HepG2 (cell line): ENCODE data around the gene LAMTOR1. TPM values are rescaled to one million over a fixed set of nuclear protein-coding genes. Genes with fewer than 3 reads are reported as not detected.

Source experiments
- FOSL2 ChIP-seq: sonication (generic); formaldehyde crosslinking; IDR thresholded peaks from 2 replicates; pipeline ENCODE4 v1.4.0; 2020; ENCODE audit warnings: missing genetic modification reagents
- FOXK2 ChIP-seq: fragments of 450-650 bp; IDR thresholded peaks from 2 replicates; pipeline ENCODE4 v1.6.1; 2016
- HIVEP1 ChIP-seq: sonication (generic); formaldehyde crosslinking; IDR thresholded peaks from 2 replicates; pipeline ENCODE4 v1.4.0; 2020; ENCODE audit warnings: mild to moderate bottlenecking, missing genetic modification reagents
- KLF6 ChIP-seq: IDR thresholded peaks from 2 replicates; pipeline ENCODE4 v1.8.0; 2016; ENCODE audit warnings: missing biosample characterization, missing genetic modification reagents
- MXI1 ChIP-seq: IDR thresholded peaks from 3 replicates; pipeline ENCODE4 v1.6.1; 2012; ENCODE audit warnings: low read depth, low read length, inconsistent platforms, borderline replicate concordance
- NFYB ChIP-seq: sonication (generic); formaldehyde crosslinking; IDR thresholded peaks from 2 replicates; pipeline ENCODE4 v1.4.0; 2020; ENCODE audit warnings: missing genetic modification reagents
- ZBTB42 ChIP-seq: sonication (generic); formaldehyde crosslinking; IDR thresholded peaks from 2 replicates; pipeline ENCODE4 v1.5.0; 2020; ENCODE audit warnings: mild to moderate bottlenecking, missing genetic modification reagents
- ZNF256 ChIP-seq: sonication (generic); formaldehyde crosslinking; conservative IDR thresholded peaks from 2 replicates; pipeline ENCODE4 v1.4.0; 2020; ENCODE audit warnings: missing genetic modification reagents
- ZNF33B ChIP-seq: sonication (generic); formaldehyde crosslinking; IDR thresholded peaks from 2 replicates; pipeline ENCODE4 v1.5.1; 2020; ENCODE audit warnings: mild to moderate bottlenecking, missing genetic modification reagents
- polyA plus RNA-seq, 8 experiments: library from polyadenylated mRNA; depleted of rRNA in 3 of 8; stranded (reverse) in 7 of 8; unstranded in 1 of 8; fragments of >200 nt; fragmentation: Illumina TruSeq in 4 of 8; extraction: Trizol in 4 of 8; gene quantifications; 2 replicates each; pipeline versions ENCODE4 v1.2.1 to v1.2.3, GENCODE V29; 2011 to 2016; ENCODE audit warnings: low read depth in 4 of 8, missing spikeins in 1 of 8, mixed read lengths in 1 of 8; ENCODE audit not compliant: insufficient read depth in 1 of 8
- total RNA-seq, 5 experiments: library from RNA; depleted of rRNA; stranded (reverse); fragments of >200 nt; fragmentation: Illumina TruSeq; extraction: Trizol; gene quantifications; 2 replicates each; pipeline ENCODE4 v1.2.3, GENCODE V29; 2016; ENCODE audit warnings: low read depth in 1 of 5
- TF ChIP-seq, protein P1 (sequence below), 2 experiments: fragments of 450-650 bp in 1 of 2; sonication (generic) in 1 of 2; formaldehyde crosslinking in 1 of 2; IDR thresholded peaks; 2 replicates each; pipeline versions ENCODE4 v1.6.1 to v1.8.0; 2016 to 2022; ENCODE audit warnings: antibody characterized with exemption in 1 of 2, mild to moderate bottlenecking in 1 of 2, missing genetic modification reagents in 1 of 2
- TF ChIP-seq, protein P2 (sequence below), 2 experiments: sonication (generic) in 1 of 2; formaldehyde crosslinking in 1 of 2; IDR thresholded peaks; 2 replicates each; pipeline versions ENCODE4 v1.4.0 to v1.6.1; 2016 to 2020; ENCODE audit warnings: borderline replicate concordance in 1 of 2, low read depth in 1 of 2, mild to moderate bottlenecking in 1 of 2, missing genetic modification reagents in 1 of 2
- TF ChIP-seq, protein P3 (sequence below): sonication (generic); formaldehyde crosslinking; IDR thresholded peaks from 2 replicates; pipeline ENCODE4 v1.5.0; 2020; ENCODE audit warnings: missing genetic modification reagents

LAMTOR1 gene
- total and polyA plus RNA-seq, 2 of the 13 experiments (the other 11 are each of a cell fraction or from before 2014, with no cell fraction given): 60.4 to 66.0 TPM

DNA sequence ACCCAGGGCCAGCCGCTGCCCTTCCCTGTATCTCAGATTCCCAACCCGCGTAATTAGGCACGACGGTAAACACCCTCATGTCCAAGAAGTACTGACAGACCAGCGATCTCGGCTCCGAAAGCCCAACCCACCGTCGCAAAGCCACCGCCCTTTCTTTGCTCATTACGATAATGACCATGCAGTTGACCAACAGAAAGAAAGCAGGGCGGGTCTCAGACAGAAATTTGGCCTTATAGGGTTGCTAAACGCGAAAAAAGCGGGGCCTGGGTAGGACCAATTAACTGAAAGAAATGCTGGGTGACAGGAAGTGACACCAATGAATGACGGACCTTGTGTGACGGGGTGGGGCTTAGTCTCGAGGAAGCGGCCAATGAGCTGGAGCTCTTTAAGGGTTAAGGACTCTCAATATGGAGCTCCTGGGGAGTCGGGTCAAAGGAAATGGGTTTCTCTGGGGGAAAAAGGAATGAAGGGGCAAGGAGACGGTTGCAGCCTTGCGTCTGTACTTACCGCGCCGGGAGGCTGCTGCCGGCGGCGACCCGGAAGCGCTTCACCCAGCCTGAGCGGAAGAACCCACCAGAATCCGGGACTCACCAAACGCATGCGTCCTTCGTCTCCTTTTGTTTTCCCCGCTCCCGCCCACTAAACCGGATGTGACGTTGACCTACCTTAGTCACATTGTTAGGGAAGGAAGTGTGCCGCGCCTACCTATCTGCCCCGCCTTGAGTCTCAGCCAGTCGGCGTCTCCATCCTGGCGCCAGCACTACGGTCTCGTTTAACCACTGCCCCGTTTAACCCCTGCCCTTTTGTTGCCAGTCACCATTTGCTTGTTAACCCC, 9.3 kb upstream of the LAMTOR1 start, which contains the start of gene ANAPC15 (continued):
- TF ChIP-seq, protein P1, sequence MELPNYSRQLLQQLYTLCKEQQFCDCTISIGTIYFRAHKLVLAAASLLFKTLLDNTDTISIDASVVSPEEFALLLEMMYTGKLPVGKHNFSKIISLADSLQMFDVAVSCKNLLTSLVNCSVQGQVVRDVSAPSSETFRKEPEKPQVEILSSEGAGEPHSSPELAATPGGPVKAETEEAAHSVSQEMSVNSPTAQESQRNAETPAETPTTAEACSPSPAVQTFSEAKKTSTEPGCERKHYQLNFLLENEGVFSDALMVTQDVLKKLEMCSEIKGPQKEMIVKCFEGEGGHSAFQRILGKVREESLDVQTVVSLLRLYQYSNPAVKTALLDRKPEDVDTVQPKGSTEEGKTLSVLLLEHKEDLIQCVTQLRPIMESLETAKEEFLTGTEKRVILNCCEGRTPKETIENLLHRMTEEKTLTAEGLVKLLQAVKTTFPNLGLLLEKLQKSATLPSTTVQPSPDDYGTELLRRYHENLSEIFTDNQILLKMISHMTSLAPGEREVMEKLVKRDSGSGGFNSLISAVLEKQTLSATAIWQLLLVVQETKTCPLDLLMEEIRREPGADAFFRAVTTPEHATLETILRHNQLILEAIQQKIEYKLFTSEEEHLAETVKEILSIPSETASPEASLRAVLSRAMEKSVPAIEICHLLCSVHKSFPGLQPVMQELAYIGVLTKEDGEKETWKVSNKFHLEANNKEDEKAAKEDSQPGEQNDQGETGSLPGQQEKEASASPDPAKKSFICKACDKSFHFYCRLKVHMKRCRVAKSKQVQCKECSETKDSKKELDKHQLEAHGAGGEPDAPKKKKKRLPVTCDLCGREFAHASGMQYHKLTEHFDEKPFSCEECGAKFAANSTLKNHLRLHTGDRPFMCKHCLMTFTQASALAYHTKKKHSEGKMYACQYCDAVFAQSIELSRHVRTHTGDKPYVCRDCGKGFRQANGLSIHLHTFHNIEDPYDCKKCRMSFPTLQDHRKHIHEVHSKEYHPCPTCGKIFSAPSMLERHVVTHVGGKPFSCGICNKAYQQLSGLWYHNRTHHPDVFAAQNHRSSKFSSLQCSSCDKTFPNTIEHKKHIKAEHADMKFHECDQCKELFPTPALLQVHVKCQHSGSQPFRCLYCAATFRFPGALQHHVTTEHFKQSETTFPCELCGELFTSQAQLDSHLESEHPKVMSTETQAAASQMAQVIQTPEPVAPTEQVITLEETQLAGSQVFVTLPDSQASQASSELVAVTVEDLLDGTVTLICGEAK (IDR thresholded peaks at IDR 0.05): peak; percentile 84
- TF ChIP-seq, protein P1 (CRISPR knock-in tag; IDR thresholded peaks at IDR 0.05): peak; percentile 49; the same call in 1 of the 2 replicates
- TF ChIP-seq HIVEP1 (no peak), ZNF33B (no peak), ZNF256 (CRISPR knock-in tag) (0 out of 2 replicates have a peak, but pooled peaks have one; percentile 67), KLF6 (CRISPR knock-in tag) (peak; percentile 77; the same call in 1 of the 2 replicates), FOSL2 (peak; percentile 66), NFYB (CRISPR knock-in tag) (peak; percentile 88), ZBTB42 (CRISPR knock-in tag) (no peak), MXI1 (peak; percentile 81; the same call in 1 of the 3 replicates), FOXK2 (peak; percentile 36; the same call in 1 of the 2 replicates)
- TF ChIP-seq, protein P2, sequence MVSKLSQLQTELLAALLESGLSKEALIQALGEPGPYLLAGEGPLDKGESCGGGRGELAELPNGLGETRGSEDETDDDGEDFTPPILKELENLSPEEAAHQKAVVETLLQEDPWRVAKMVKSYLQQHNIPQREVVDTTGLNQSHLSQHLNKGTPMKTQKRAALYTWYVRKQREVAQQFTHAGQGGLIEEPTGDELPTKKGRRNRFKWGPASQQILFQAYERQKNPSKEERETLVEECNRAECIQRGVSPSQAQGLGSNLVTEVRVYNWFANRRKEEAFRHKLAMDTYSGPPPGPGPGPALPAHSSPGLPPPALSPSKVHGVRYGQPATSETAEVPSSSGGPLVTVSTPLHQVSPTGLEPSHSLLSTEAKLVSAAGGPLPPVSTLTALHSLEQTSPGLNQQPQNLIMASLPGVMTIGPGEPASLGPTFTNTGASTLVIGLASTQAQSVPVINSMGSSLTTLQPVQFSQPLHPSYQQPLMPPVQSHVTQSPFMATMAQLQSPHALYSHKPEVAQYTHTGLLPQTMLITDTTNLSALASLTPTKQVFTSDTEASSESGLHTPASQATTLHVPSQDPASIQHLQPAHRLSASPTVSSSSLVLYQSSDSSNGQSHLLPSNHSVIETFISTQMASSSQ (IDR thresholded peaks at IDR 0.05; ENCODE audit: low read depth): no peak
- TF ChIP-seq, protein P2 (CRISPR knock-in tag; IDR thresholded peaks at IDR 0.05; ENCODE audit: borderline replicate concordance): no peak; the same call in 1 of the 2 replicates
- TF ChIP-seq, protein P3, sequence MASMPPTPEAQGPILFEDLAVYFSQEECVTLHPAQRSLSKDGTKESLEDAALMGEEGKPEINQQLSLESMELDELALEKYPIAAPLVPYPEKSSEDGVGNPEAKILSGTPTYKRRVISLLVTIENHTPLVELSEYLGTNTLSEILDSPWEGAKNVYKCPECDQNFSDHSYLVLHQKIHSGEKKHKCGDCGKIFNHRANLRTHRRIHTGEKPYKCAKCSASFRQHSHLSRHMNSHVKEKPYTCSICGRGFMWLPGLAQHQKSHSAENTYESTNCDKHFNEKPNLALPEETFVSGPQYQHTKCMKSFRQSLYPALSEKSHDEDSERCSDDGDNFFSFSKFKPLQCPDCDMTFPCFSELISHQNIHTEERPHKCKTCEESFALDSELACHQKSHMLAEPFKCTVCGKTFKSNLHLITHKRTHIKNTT: no peak
